GM12878 (cell line): ENCODE measurements around the gene REPS2. TPM values are rescaled to one million over a fixed set of nuclear protein-coding genes. Genes with fewer than 3 reads are reported as not detected.

Experiments
- ATAC-seq: fragments of 200-7000 bp; cut with Tn5 transposase; 3 replicates; pipeline ENCODE4 v1.9.1; 2020; ENCODE audit warnings: mild to moderate bottlenecking, moderate library complexity
- BruUV-seq: library from RNA; stranded (reverse); fragments of 400-500 nt; replicated peaks from 2 replicates; lab custom pipeline; 2021; lab: Mats Ljungman, UMichigan
- CTCF ChIA-PET: fragments of 300-600 bp; sonication (Branson Sonifier 250); formaldehyde crosslinking; extraction: SDS; loops from one replicate; lab custom pipeline; 2021; ENCODE audit warnings: inconsistent platforms; lab: Yijun Ruan, JAX
- POLR2A ChIA-PET: fragments of 350-600 bp; formaldehyde crosslinking; extraction: SDS; loops from one replicate; lab custom pipeline; 2021; ENCODE audit warnings: inconsistent platforms; lab: Charles Lee
- RAD21 ChIA-PET: fragments of 300-600 bp; sonication (Branson Sonifier 250); formaldehyde crosslinking; loops from one replicate; lab custom pipeline; 2023; ENCODE audit warnings: antibody characterized with exemption; ENCODE audit not compliant: unreplicated experiment; lab: Charles Lee
- SMC1A ChIA-PET: fragments of 300-600 bp; sonication (Branson Sonifier 250); formaldehyde crosslinking; loops from one replicate; lab custom pipeline; 2023; ENCODE audit not compliant: unreplicated experiment, uncharacterized antibody; lab: Charles Lee
- DNase-seq: peaks from one replicate; pipeline ENCODE4 v3.0.0-alpha.2; 2011; ENCODE audit warnings: low read depth, low spot score
- FAIRE-seq: peaks from 3 replicates; lab custom pipeline; 2011; peaks lifted over from hg19 to GRCh38; lab: Jason Lieb, UNC
- H2AFZ ChIP-seq: 2 replicates; pipeline ENCODE4 v1.6.0; 2011; ENCODE audit warnings: low read depth, low read length, control low read depth; ENCODE audit not compliant: control insufficient read depth
- H3K27ac ChIP-seq: 2 replicates; pipeline ENCODE4 v1.5.1; 2011; ENCODE audit warnings: control low read depth; ENCODE audit not compliant: control insufficient read depth, insufficient read depth
- H3K27me3 ChIP-seq, 2 experiments: replicated peaks in 1 of 2; 2 replicates each; pipeline versions ENCODE4 v1.6.0 to v1.6.1; 2011; ENCODE audit warnings: low read length in 1 of 2; ENCODE audit not compliant: control insufficient read depth in 2 of 2, insufficient read depth in 2 of 2
- H3K36me3 ChIP-seq, 2 experiments: 2 replicates each; pipeline ENCODE4 v1.5.1; 2011; ENCODE audit warnings: low read length in 1 of 2; ENCODE audit not compliant: control insufficient read depth in 2 of 2, insufficient read depth in 2 of 2
- H3K4me1 ChIP-seq: 2 replicates; pipeline ENCODE4 v1.6.1; 2011; ENCODE audit warnings: mild to moderate bottlenecking, low read length, moderate library complexity, mixed read lengths; ENCODE audit not compliant: control insufficient read depth, insufficient read depth
- H3K4me2 ChIP-seq: 2 replicates; pipeline ENCODE4 v1.6.0; 2011; ENCODE audit warnings: control low read depth; ENCODE audit not compliant: control insufficient read depth, insufficient read depth
- H3K4me3 ChIP-seq: fragments of 200-600 bp; sonication (generic); 2 replicates; pipeline ENCODE4 v1.5.1; 2016
- H3K79me2 ChIP-seq: 2 replicates; pipeline ENCODE4 v1.6.0; 2011; ENCODE audit warnings: low read length; ENCODE audit not compliant: control insufficient read depth, insufficient read depth
- H3K9ac ChIP-seq: 2 replicates; pipeline ENCODE4 v1.8.0; 2011; ENCODE audit warnings: low read length, control low read depth, mixed read lengths; ENCODE audit not compliant: control insufficient read depth, insufficient read depth
- H3K9me3 ChIP-seq: replicated peaks from 3 replicates; pipeline ENCODE4 v1.5.1; 2011; ENCODE audit warnings: mild to moderate bottlenecking, low read length; ENCODE audit not compliant: control insufficient read depth, insufficient read depth
- H4K20me1 ChIP-seq: 2 replicates; pipeline ENCODE4 v1.6.0; 2011; ENCODE audit not compliant: control insufficient read depth, insufficient read depth
- BCL11A ChIP-seq: IDR thresholded peaks from 2 replicates; pipeline ENCODE4 v1.6.1; 2011; ENCODE audit warnings: low read depth, low read length
- CEBPB ChIP-seq, 2 experiments: fragments of 150-350 bp in 1 of 2; IDR thresholded peaks; 2 replicates each; pipeline ENCODE4 v1.6.1; 2012 to 2014; ENCODE audit warnings: low read depth in 2 of 2, low read length in 2 of 2, borderline replicate concordance in 1 of 2, inconsistent platforms in 1 of 2
- CREB1 ChIP-seq: IDR thresholded peaks from 2 replicates; pipeline ENCODE4 v1.6.1; 2012; ENCODE audit warnings: low read depth, mild to moderate bottlenecking, inconsistent platforms
- DPF2 ChIP-seq: fragments of 450-650 bp; IDR thresholded peaks from 2 replicates; pipeline ENCODE4 v1.6.1; 2017; ENCODE audit warnings: mild to moderate bottlenecking
- WGBS: methylation state at CpG from one replicate; pipeline ENCODE4 v1.1.6; 2016; ENCODE audit warnings: low lambda C conversion rate; ENCODE audit not compliant: insufficient replicate concordance, insufficient coverage; ENCODE audit errors: missing lambda C conversion rate; 5-methylcytosine and 5-hydroxymethylcytosine counted together
- in situ Hi-C: fragments of 300-500 bp; cut with MboI; formaldehyde crosslinking; loops from 9 replicates; pipeline ENCODE4 v1.14.3; 2018; ENCODE audit warnings: mixed read lengths
- intact Hi-C: fragments of 100-400 bp; cut with micrococcal nuclease; formaldehyde crosslinking; loops from one replicate; pipeline ENCODE4 v1.14.2; 2022; ENCODE audit not compliant: unreplicated experiment
- polyA plus RNA-seq, 11 experiments: library from polyadenylated mRNA; depleted of rRNA in 4 of 11; unstranded in 6 of 11; stranded (reverse) in 5 of 11; fragments of >200 nt; fragmentation: Nextera tagmentation in 4 of 11; fragmentation: Illumina TruSeq in 1 of 11; extraction: Ambion mirVana in 4 of 11; extraction: Trizol in 1 of 11; gene quantifications; 1 replicate in 1 of 11; 2 replicates in 10 of 11; pipeline versions ENCODE4 v1.2.1 to v1.2.3, GENCODE V29; 2011 to 2016; ENCODE audit warnings: inconsistent platforms in 2 of 11, missing spikeins in 2 of 11, low read depth in 1 of 11
- total RNA-seq, 4 experiments: library from RNA; depleted of rRNA in 3 of 4; stranded (reverse); fragments of >200 nt in 3 of 4; fragmentation: Illumina TruSeq in 1 of 4; extraction: Trizol in 1 of 4; gene quantifications; 2 replicates each; pipeline versions ENCODE4 v1.2.1 to v1.2.3, GENCODE V29; 2013 to 2021
- TF ChIP-seq, protein P1 (sequence below): fragments of 450-650 bp; IDR thresholded peaks from 2 replicates; pipeline ENCODE4 v1.6.1; 2018; ENCODE audit warnings: mild to moderate bottlenecking, low read depth, moderate library complexity; ENCODE audit not compliant: partially characterized antibody
- TF ChIP-seq, protein P2 (sequence below): IDR thresholded peaks from 2 replicates; pipeline ENCODE4 v1.6.1; 2012; ENCODE audit warnings: improper control_type of control experiment, low read depth, low read length; ENCODE audit not compliant: insufficient replicate concordance

The REPS2 gene
- total and polyA plus RNA-seq, 10 of the 15 experiments (the other 5 are each of a cell fraction or from before 2014, with no cell fraction given): 2.1 to 6.8 (median 3.9) TPM

DNA sequence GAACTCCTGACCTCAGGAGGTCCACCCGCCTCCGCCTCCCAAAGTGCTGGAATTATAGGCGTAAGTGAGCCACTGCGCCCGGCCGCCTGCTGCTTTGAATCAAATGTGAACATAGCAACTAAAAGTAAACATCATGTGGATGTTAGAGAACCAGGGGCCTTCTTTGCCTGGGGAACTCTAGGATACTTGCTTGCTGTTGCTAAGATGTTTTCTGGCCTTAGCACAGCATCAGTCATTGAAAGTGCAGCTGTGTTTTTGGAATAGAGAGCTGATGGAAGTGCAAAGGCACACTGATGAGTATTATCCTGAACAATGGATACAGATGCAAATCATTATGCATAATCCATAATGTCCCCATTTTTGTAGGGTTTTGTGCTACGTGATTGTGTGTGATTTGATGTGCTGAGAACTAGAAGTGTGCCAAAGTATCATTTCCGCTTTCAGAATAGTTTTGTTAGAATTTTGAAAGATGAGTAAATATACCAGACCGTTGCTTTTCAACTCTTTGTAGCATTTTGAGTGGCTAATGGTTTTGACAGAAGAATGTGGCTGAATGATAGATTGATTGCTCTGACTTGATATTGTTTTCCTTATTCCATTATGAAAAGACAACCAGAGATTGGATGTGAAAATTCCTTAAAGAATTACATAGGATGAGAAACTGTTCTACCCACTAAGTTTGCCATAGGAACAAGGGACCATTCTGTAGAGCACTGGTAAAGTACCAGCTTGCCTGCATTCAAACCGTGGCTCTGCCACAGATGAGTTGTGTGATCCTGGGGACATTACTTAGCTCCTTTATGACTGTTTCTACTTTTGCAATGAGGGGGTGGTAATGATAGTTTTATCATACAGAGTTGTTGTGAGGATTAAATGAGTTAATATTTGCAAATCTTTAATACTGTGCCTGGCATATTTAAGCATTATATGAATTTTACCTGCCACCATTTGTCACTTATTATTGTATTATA, 74.7 kb downstream of the REPS2 start (continued):
- TF ChIP-seq, protein P1, sequence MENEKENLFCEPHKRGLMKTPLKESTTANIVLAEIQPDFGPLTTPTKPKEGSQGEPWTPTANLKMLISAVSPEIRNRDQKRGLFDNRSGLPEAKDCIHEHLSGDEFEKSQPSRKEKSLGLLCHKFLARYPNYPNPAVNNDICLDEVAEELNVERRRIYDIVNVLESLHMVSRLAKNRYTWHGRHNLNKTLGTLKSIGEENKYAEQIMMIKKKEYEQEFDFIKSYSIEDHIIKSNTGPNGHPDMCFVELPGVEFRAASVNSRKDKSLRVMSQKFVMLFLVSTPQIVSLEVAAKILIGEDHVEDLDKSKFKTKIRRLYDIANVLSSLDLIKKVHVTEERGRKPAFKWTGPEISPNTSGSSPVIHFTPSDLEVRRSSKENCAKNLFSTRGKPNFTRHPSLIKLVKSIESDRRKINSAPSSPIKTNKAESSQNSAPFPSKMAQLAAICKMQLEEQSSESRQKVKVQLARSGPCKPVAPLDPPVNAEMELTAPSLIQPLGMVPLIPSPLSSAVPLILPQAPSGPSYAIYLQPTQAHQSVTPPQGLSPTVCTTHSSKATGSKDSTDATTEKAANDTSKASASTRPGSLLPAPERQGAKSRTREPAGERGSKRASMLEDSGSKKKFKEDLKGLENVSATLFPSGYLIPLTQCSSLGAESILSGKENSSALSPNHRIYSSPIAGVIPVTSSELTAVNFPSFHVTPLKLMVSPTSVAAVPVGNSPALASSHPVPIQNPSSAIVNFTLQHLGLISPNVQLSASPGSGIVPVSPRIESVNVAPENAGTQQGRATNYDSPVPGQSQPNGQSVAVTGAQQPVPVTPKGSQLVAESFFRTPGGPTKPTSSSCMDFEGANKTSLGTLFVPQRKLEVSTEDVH: no peak

DNA sequence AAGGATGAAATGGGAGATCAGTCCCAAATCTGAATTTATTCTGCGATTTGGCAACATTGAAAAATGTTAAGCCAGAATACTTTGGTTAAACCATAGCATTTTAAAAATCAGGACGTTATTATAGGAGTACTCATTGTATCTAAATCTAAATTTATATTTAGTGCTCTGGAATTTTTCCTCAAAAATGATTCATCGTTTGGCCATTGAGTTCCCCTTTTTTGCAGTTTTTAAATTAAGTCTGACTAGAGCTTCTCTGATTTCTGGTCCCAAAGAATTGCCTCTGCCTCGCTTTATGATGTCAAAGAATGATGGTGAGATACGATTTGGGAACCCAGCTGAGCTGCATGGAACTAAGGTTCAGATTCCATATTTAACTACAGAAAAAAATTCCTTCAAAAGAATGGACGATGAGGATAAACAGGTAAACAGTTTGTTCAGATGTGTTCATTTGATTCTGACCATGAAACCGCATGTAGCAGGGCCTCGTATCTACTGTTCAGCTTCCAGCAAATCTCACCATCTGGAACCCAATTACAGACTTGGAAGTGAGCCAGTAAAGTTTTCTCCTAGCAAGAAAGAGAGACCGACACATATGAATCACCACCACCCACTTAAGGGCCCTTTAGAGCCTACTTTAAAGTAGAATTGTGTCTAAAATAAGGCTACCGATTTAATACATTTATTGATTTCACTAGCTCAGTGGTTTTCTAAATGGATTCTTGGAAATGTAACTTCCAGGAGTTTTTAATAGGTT, 75.6 kb downstream of the REPS2 start:
- POLR2A ChIA-PET: interaction anchor here (1.5 kb wide), 1 partner anchor 17 kb away, joined by 5 read pairs; no protein-coding TSS in a partner anchor
- 48% methylated on average over 10 of the region's 10 CpGs for WGBS
- H3K27me3 ChIP-seq: no peaks in the 10 kb centered on the region
- in situ Hi-C loops: no loop called here
- CTCF ChIA-PET: interaction anchor here (1.9 to 5.7 kb wide), 3 partner anchors 13 to 24 kb away, joined by 3 to 32 read pairs (median 15); no protein-coding TSS in a partner anchor
- H2AFZ ChIP-seq: no peak overlapping the region
- no peaks in the 10 kb centered on the region for H3K9me3 ChIP-seq
- no peak overlapping the region for H3K9ac ChIP-seq
- no peaks in the 10 kb centered on the region; the same call in 1 of the 2 replicates for H3K4me1 ChIP-seq
- H3K4me2 ChIP-seq: no peak overlapping the region
- no TSS peak for BruUV-seq
- H3K36me3 ChIP-seq: no peaks in the 10 kb centered on the region
- H3K27ac ChIP-seq: no peak overlapping the region
- no peaks in the 10 kb centered on the region for H3K79me2 ChIP-seq
- FAIRE-seq: no peak
- H3K4me3 ChIP-seq: no peak overlapping the region
- RAD21 ChIA-PET: interaction anchor here (1.1 to 2.4 kb wide), 3 partner anchors 24 to 139 kb away, joined by 3 to 8 read pairs (median 4); no protein-coding TSS in a partner anchor
- SMC1A ChIA-PET: interaction anchor here (0.9 to 1.6 kb wide), 3 partner anchors 15 to 196 kb away, joined by 3 to 4 read pairs (median 3); no protein-coding TSS in a partner anchor
- DNase-seq: no peak
- no peaks in the 10 kb centered on the region for H4K20me1 ChIP-seq
- no peak for ATAC-seq
- intact Hi-C loops: no loop called here
- TF ChIP-seq CREB1: no peak
- TF ChIP-seq, protein P2, sequence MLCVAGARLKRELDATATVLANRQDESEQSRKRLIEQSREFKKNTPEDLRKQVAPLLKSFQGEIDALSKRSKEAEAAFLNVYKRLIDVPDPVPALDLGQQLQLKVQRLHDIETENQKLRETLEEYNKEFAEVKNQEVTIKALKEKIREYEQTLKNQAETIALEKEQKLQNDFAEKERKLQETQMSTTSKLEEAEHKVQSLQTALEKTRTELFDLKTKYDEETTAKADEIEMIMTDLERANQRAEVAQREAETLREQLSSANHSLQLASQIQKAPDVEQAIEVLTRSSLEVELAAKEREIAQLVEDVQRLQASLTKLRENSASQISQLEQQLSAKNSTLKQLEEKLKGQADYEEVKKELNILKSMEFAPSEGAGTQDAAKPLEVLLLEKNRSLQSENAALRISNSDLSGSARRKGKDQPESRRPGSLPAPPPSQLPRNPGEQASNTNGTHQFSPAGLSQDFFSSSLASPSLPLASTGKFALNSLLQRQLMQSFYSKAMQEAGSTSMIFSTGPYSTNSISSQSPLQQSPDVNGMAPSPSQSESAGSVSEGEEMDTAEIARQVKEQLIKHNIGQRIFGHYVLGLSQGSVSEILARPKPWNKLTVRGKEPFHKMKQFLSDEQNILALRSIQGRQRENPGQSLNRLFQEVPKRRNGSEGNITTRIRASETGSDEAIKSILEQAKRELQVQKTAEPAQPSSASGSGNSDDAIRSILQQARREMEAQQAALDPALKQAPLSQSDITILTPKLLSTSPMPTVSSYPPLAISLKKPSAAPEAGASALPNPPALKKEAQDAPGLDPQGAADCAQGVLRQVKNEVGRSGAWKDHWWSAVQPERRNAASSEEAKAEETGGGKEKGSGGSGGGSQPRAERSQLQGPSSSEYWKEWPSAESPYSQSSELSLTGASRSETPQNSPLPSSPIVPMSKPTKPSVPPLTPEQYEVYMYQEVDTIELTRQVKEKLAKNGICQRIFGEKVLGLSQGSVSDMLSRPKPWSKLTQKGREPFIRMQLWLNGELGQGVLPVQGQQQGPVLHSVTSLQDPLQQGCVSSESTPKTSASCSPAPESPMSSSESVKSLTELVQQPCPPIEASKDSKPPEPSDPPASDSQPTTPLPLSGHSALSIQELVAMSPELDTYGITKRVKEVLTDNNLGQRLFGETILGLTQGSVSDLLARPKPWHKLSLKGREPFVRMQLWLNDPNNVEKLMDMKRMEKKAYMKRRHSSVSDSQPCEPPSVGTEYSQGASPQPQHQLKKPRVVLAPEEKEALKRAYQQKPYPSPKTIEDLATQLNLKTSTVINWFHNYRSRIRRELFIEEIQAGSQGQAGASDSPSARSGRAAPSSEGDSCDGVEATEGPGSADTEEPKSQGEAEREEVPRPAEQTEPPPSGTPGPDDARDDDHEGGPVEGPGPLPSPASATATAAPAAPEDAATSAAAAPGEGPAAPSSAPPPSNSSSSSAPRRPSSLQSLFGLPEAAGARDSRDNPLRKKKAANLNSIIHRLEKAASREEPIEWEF: no peak
- TF ChIP-seq, protein P1: no peak
- TF ChIP-seq BCL11A: no peak
- no peak for TF ChIP-seq CEBPB (IDR thresholded peaks at IDR 0.05; ENCODE audit: borderline replicate concordance in 1 of 2, low read depth in 2 of 2, low read length in 2 of 2)
- no peak for TF ChIP-seq DPF2
